Neural crest cell (in vitro differentiated cells): ENCODE results near the gene FAM240B. TPM values are rescaled to one million over a fixed set of nuclear protein-coding genes. Genes with fewer than 3 reads are reported as not detected.

Experiments
- DNase-seq: peaks from one replicate; pipeline ENCODE4 v3.0.0; 2021; ENCODE audit warnings: low read depth, mixed read lengths, low spot score
- H3K27ac Mint-ChIP-seq: one replicate; pipeline ENCODE4 v1.8.0; 2021; ENCODE audit warnings: mild to moderate bottlenecking, mixed read lengths; ENCODE audit not compliant: unreplicated experiment
- H3K27me3 Mint-ChIP-seq: 2 replicates; pipeline ENCODE4 v1.8.0; 2021; ENCODE audit warnings: low read depth, mild to moderate bottlenecking, mixed read lengths
- H3K36me3 Mint-ChIP-seq: 2 replicates; pipeline ENCODE4 v1.8.0; 2021; ENCODE audit warnings: low read depth, mild to moderate bottlenecking, mixed read lengths
- H3K4me1 Mint-ChIP-seq: 2 replicates; pipeline ENCODE4 v1.8.0; 2021; ENCODE audit warnings: mixed read lengths
- H3K4me3 Mint-ChIP-seq: one replicate; pipeline ENCODE4 v1.8.0; 2021; ENCODE audit warnings: mild to moderate bottlenecking, mixed read lengths
- H3K9me3 Mint-ChIP-seq: 2 replicates; pipeline ENCODE4 v1.8.0; 2021; ENCODE audit warnings: mixed read lengths
- total RNA-seq: library from RNA; stranded (reverse); gene quantifications from 2 replicates; pipeline ENCODE4 v1.2.1, GENCODE V29; 2021
- TF ChIP-seq, protein P1 (sequence below): fragments of 200-600 bp; sonication (generic); conservative IDR thresholded peaks from 2 replicates; pipeline ENCODE4 v1.5.0; 2021; ENCODE audit warnings: antibody characterized with exemption, mild to moderate bottlenecking

The FAM240B gene
- total RNA-seq, 1 donor from 2014 or later, result not detected

DNA sequence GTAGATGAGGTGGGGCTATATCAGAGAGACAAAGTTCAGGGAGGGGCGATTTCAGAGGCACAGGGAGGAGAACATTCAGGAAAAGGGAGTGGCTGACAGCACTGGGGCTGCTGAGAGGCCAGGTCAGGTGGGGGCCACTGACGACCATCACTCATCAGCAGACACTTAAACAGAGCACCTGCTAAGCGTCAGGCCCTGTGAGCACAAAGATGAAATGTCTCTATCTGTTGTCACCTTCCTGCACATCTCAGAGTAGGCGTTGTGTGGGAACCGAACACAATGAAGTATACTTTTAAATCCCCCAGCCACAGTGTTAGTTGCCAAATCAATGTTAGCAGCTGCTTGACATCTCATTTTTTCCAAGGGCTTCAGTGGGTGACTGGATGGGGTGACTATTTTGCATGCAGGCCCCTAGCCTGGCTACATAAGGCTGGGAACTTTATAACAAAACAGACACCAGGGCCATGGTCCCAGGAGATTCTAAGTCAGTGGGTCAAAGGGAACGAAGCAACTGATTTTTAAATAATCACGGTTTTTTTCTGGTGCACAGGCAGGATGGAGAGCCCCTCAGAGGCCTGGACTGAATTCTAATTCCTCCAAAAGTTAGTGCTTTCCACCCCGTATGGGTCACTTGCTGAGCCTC is 68.4 kb downstream of the FAM240B start:
- H3K27ac Mint-ChIP-seq, result no peak overlapping the region
- peaks cover 3% of the 10 kb centered on the region for H3K27me3 Mint-ChIP-seq
- no peaks in the 10 kb centered on the region for H3K9me3 Mint-ChIP-seq
- TF ChIP-seq, protein P1, sequence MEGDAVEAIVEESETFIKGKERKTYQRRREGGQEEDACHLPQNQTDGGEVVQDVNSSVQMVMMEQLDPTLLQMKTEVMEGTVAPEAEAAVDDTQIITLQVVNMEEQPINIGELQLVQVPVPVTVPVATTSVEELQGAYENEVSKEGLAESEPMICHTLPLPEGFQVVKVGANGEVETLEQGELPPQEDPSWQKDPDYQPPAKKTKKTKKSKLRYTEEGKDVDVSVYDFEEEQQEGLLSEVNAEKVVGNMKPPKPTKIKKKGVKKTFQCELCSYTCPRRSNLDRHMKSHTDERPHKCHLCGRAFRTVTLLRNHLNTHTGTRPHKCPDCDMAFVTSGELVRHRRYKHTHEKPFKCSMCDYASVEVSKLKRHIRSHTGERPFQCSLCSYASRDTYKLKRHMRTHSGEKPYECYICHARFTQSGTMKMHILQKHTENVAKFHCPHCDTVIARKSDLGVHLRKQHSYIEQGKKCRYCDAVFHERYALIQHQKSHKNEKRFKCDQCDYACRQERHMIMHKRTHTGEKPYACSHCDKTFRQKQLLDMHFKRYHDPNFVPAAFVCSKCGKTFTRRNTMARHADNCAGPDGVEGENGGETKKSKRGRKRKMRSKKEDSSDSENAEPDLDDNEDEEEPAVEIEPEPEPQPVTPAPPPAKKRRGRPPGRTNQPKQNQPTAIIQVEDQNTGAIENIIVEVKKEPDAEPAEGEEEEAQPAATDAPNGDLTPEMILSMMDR, result no peak
- H3K36me3 Mint-ChIP-seq, result no peaks in the 10 kb centered on the region
- no peak for DNase-seq
- no peaks in the 10 kb centered on the region for H3K4me1 Mint-ChIP-seq
- H3K4me3 Mint-ChIP-seq, result no peak overlapping the region

DNA sequence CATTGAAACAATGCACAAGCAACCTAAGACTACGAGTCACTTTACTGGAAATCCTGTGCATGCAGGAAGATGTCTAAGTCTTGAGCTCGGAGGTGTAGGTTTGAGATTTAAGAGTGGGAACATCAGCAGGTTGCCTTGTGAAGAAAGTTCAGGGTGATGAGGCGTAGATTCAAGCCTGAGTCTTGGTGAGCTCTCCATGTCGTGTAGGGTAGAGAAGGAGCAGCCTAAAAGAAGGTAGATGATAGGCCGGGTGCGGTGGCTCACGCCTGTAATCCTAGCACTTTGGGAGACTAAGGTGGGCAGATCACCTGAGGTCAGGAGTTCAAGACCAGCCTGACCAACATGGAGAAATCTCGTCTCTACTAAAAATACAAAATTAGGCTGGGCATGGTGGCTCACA is 69.4 kb downstream of the FAM240B start:
- Mint-ChIP-seq H3K36me3 (no peaks in the 10 kb centered on the region), H3K27ac (no peak overlapping the region), H3K27me3 (peaks cover 3% of the 10 kb centered on the region), H3K9me3 (no peaks in the 10 kb centered on the region), H3K4me1 (no peaks in the 10 kb centered on the region), H3K4me3 (no peak overlapping the region)
- DNase-seq, result no peak
- TF ChIP-seq, protein P1, result no peak

- no peaks in the 10 kb centered on the region for H3K4me1 Mint-ChIP-seq
Measured at GRCh38 chr9:38649731-38650363, 70.1 kb downstream of the FAM240B start.

DNA sequence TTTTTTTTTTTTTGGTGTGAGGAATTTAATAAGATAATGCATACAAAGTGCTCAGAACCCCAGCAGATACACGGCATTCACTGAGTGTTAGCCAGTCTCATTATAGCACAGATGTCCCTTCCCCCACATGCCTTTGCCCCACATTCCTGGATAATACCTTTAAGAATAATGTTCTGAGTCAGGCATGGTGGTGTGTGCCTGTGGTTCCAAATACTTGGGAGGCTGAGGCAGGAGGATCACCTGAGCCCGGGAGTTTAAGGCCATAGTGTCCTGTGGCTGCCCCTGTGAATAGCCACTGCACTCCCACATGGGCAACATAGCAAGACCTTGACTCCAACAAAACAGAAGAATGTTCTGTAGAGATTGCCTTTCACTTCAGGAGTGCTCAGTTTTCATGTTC is 75.3 kb downstream of the FAM240B start:
- no peak overlapping the region for H3K27ac Mint-ChIP-seq
- H3K27me3 Mint-ChIP-seq, result no peaks in the 10 kb centered on the region
- TF ChIP-seq, protein P1, result no peak

More at GRCh38 chr9:38649731-38650363, 70.1 kb downstream of the FAM240B start:
- TF ChIP-seq, protein P1, result no peak
- H3K9me3 Mint-ChIP-seq, result no peaks in the 10 kb centered on the region
- no peaks in the 10 kb centered on the region for H3K36me3 Mint-ChIP-seq
- H3K27me3 Mint-ChIP-seq, result no peaks in the 10 kb centered on the region
- no peak overlapping the region for H3K27ac Mint-ChIP-seq
- no peak for DNase-seq
- no peak overlapping the region for H3K4me3 Mint-ChIP-seq

More for the DNA sequence above, 75.3 kb downstream of the FAM240B start:
- no peak for DNase-seq
- H3K4me3 Mint-ChIP-seq, result no peak overlapping the region
- no peaks in the 10 kb centered on the region for H3K9me3 Mint-ChIP-seq
- H3K4me1 Mint-ChIP-seq, result peaks cover 8% of the 10 kb centered on the region
- no peaks in the 10 kb centered on the region for H3K36me3 Mint-ChIP-seq

Other genes starting within 250 kb of the FAM240B start
- gene ANKRD18A, start 99.5 kb downstream of the FAM240B start, total RNA-seq, result 4.8 and 7.6 TPM in 2 replicates